RKO (cell line): ENCODE measurements around the gene SSX1.
"Not testable (repeated sequence)": the region's sequence is repeated elsewhere in the genome, so short reads cannot be mapped to it uniquely, and the experiment has no call there.

Experiments
- DNase-seq: peaks from one replicate; pipeline ENCODE4 v3.0.0-alpha.2; 2016; ENCODE audit warnings: low spot score

SSX1 gene

GRCh38 chrX:48255062-48255796 is at the start of gene SSX1:
Gene SSX1 (plus strand): TSS chrX:48255392. CDS start chrX:48257242, 1,850 bp downstream.
- DNase-seq = not testable (repeated sequence)

- DNase-seq = not testable (repeated sequence)
Observed at GRCh38 chrX:48214341-48214740, 40.9 kb upstream of the SSX1 start.

- DNase-seq = not testable (repeated sequence)
Observed at GRCh38 chrX:48224196-48224595, 31.0 kb upstream of the SSX1 start.

- DNase-seq = not testable (repeated sequence)
Observed at GRCh38 chrX:48252945-48253344, 2.2 kb upstream of the SSX1 start.

GRCh38 chrX:48274365-48274764 is 19.2 kb downstream of the SSX1 start:
- DNase-seq = not testable (repeated sequence)

GRCh38 chrX:48278958-48279357 is 23.8 kb downstream of the SSX1 start:
- no peak for DNase-seq

- not testable (repeated sequence) for DNase-seq
Observed at GRCh38 chrX:48280729-48281128, 25.5 kb downstream of the SSX1 start.

- DNase-seq = no peak
Observed at GRCh38 chrX:48306175-48306574, 51.0 kb downstream of the SSX1 start.

GRCh38 chrX:48313996-48314395 is 58.8 kb downstream of the SSX1 start:
- DNase-seq = not testable (repeated sequence)
